ENCODE data around the gene PRKCQ.

DNA sequence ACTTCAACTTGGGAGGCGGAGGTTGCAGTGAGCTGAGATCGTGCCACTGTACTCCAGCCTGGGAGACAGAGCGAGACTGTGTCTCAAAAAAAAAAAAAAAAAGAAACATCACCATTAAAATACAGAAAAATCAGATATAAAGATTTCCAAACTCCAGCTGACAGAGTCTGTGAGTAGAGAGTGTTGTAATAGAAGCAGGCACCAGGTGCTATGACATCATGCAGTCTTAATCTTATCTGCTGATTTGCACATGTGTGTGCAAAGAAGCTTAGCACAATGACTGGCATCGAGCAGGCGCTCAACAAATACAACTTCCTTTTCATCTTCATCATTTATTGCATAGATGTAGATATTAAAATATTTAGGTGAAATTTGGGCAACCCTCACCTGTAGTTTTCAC, 92.2 kb downstream of the PRKCQ start:
- no peak for TF ChIP-seq BHLHE40 (IDR thresholded peaks at IDR 0.05; ENCODE audit: borderline replicate concordance)
- TF ChIP-seq FOXM1 (IDR thresholded peaks at IDR 0.05; ENCODE audit: borderline replicate concordance): no peak
- no peak for TF ChIP-seq FOXK2 (IDR thresholded peaks at IDR 0.05)
- TF ChIP-seq ZNF384 (IDR thresholded peaks at IDR 0.05): no peak
- no peak for TF ChIP-seq SP1 (IDR thresholded peaks at IDR 0.05)
- TF ChIP-seq ARNT (IDR thresholded peaks at IDR 0.05): no peak
- no peak for TF ChIP-seq NFRKB (IDR thresholded peaks at IDR 0.05)
- no peak for TF ChIP-seq HDGF (IDR thresholded peaks at IDR 0.05; ENCODE audit: borderline replicate concordance)

Data from HEK293T (cell line).